Stimulated activated CD8-positive, alpha-beta memory T cell treated with anti-CD3 and anti-CD28 coated beads, Interleukin-15, amount 100 ng/mL, for 24 hours (primary cell): ENCODE results near the gene SLC39A11.
"Not testable (repeated sequence)": the region's sequence is repeated elsewhere in the genome, so short reads cannot be mapped to it uniquely, and the experiment has no call there.

Experiments used
- DNase-seq: peaks from one replicate; pipeline ENCODE4 v3.0.0-alpha.2; 2020; ENCODE audit warnings: low read depth

Gene SLC39A11

GRCh38 chr17:73071066-73071999 lies 21.2 kb downstream of the SLC39A11 start:
- DNase-seq, result no peak

DNA sequence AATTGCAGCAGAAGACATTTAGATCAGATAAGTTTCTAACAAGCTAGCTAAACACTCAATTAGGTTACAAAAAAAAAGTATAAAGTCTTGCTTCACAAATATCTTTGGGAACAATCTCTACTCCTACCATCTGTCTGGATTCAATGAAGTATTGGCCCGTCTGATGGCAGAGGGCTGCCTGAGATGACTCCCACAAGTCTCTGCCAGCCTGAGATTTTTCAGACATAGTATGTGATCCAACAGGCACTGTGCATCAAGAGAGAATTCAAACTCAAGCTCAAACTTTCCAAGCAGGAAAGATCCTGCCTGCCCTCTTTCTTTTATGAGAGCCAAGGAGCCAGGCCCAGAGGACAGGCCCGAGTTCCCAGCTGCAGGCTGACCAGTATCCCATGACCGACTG lies 22.6 kb downstream of the SLC39A11 start:
- no peak for DNase-seq

- no peak for DNase-seq
Observed at GRCh38 chr17:73069164-73069770, 23.2 kb downstream of the SLC39A11 start.

GRCh38 chr17:73068322-73069153 lies 23.9 kb downstream of the SLC39A11 start:
- DNase-seq, result no peak

DNA sequence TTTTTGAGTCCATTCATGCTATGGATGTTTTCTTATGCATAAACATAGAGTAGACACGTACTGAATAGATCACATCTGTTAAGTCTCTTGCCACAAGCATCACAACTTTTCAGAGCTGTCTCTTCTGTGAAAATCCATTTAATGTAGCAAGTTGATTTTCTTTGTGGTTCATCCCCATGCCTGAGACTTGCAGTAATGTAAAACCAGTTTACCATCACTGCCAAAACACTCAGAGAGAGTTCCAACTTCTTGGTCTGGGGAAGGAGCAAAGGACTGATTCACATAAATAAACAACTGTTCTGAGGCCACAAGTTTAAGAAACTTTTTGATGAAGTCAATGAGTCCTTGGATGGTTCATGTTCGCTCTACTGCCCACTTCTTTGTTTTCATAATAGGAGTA lies 24.8 kb downstream of the SLC39A11 start:
- DNase-seq, result not testable (repeated sequence)

GRCh38 chr17:73067075-73067474 lies 25.4 kb downstream of the SLC39A11 start:
- DNase-seq, result no peak

GRCh38 chr17:73066148-73066884 lies 26.2 kb downstream of the SLC39A11 start:
- no peak for DNase-seq

- no peak for DNase-seq
Observed at GRCh38 chr17:73065376-73065775, 27.1 kb downstream of the SLC39A11 start.

DNA sequence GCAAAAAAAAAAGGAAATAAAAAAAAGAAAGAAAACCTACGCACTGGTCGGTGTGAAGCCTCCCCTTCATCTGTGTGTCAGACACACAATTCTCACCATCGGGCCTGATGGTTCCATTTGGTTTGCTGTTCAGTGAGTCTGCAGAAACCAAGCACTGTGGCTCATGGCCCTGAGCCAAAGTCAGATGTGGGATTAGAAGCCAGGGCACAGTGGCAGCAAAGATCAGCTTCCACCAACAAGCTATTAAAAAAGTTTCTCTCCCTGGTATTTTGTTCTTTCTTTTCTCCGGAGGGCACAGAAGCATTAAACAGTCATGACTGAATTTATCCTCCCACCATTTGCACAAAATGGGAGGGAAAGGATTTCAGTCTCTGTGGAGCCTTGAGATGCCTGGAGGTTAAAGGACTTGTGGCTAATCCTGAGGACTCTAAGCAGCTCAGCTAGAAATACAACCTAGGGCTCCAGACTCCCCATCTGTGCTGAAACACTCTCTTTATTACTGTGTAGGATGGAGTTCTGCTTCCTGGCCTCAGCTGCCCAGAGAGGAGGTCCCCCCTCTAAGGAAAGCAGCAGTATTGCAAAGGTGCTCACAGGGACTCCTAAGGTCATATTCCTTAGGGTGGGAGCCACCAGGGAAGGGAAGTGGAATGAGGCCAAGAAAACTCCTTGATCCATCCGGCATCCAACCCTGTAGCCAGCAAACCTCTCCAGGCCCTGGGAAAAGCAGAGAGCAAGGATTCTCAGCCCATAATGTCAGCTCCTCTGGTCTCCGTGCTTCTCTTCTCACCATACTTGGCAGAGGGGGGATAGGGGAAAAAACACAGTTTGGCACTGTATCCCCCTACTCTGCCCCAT lies 28.2 kb downstream of the SLC39A11 start:
- DNase-seq, result no peak

DNA sequence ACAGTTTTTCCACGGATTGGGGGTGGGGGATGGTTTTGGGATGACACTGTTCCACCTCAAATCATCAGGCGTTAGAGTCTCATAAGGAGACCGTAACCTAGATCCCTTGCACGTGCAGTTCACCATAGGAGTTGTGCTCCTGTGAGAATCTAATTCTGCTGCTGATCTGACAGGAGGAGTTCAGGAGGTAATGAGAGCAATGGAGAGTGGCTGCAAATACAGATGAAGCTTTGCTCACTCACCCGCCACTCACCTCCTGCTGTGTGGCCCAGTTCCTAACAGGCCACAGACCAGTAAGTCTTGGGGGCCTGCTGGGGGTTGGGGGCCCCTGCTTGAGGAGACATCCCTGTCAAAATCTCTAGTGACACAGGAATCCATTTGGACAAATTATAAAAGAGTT lies 29.8 kb downstream of the SLC39A11 start:
- DNase-seq, result no peak

DNA sequence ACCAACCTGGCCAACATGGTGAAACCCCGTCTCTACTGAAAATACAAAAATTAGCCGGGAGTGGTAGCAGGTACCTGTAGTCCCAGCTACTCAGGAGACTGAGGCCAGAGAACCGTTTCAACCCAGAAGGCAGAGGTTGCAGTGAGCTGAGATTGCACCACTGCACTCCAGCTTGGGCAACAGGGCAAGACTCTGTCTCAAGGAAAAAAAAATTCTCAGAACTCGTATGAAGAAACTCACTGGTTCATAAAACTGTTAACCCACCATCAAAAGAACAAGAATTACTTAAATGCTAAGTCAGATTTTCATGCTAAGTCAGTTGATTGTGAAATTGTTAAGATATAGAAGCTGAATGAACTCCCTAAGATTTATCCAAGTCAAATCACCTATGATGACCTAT lies 31.3 kb downstream of the SLC39A11 start:
- DNase-seq, result no peak

GRCh38 chr17:73060721-73061120 lies 31.8 kb downstream of the SLC39A11 start:
- DNase-seq, result no peak

GRCh38 chr17:73059713-73060112 lies 32.8 kb downstream of the SLC39A11 start:
- not testable (repeated sequence) for DNase-seq

- DNase-seq, result no peak
Observed at GRCh38 chr17:73058022-73058421, 34.5 kb downstream of the SLC39A11 start.

DNA sequence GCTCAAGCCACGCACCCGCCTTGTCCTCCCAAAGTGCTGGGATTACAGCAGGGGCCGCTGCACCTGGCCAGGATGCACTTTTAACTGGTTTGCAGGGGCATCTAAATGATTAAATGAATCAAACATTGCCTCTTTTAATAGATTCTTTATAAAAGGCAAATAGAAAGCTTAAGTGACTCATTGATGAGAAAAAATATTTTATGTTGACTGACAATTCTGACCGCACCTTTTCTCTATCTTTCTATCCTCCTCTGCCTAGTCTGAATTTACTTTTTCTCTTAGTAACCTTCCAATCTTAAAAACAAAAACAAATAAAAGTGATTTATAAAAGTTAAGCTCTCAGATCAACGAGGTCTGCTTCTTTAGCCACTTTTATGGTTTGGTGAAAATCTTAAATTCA lies 35.3 kb downstream of the SLC39A11 start:
- DNase-seq, result no peak

DNA sequence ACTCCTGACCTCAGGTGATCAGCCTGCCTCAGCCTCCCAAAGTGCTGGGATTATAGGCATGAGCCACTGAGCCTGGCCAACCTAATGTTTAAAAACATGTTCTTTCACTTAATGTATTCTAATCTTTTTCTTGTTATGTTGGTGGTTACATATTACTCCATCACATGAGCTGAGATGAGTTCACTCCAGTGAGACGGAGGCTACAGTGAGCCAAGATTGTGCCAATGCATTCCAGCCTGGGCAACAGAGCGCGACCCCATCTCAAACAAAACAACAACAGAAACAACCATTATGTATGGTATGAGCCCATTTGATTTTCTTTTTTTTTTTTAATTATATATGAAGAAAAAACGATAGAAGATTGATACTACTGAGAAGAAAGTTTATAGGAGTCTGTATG lies 39.6 kb downstream of the SLC39A11 start:
- DNase-seq, result no peak

GRCh38 chr17:73050797-73051196 lies 41.7 kb downstream of the SLC39A11 start:
- no peak for DNase-seq

DNA sequence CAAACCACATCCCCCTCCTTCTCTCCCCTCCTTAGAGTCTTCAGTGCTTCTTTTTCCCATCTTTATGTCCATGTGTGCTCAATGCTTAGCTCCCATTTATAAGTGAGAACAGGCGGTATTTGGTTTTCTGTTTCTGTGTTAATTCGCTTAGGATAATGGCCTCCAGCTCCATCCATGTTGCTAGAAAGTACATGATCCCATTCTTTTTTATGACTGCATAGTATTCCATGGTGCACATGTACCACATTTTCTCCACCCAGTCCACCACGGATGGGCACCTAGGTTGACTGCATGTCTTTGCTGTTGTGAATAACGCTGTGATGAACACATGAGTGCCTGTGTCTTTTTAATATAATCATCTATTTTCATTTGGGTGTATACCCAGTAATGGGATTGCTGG lies 44.3 kb downstream of the SLC39A11 start:
- DNase-seq, result no peak

- DNase-seq, result no peak
Observed at GRCh38 chr17:73045724-73046123, 46.8 kb downstream of the SLC39A11 start.

DNA sequence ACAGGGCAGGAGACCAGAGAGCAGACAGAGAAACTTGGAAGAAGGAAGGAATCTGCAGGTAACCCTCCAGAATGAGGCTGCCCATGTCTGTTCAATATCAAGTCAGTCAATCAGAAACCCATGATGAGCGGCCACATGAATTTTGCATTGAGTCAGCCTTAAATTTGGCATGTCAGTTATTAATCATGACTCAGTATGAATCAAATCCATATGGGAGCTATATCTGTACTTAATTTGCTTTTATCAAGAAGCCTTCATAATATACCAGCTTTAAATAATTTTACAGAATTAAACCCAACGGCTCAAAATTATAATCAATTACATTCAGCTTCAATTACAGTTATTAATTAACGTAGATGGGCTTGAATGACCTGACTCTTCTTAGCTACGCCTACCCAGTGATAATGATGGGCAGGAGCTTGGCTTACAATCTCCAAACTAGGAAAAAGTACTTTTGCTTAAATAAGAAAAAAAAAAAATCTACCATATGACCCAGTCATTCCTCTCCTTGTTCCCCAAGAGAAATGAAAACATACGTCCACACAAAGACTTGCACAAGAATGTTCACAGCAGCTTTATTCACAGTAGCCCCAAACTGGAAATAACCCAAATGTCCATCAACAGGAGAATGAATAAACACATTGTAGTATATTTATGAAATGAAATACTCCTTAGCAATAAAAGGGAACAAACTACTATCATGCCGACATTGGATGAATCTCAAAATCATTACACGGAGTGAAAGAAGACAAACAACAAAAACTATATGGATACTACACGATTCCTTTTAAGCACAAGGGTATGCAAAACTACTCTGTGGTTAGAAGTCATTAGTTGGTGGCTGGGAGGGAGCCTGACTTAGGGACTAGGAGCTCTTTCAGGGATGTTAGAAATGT lies 48.6 kb downstream of the SLC39A11 start:
- no peak for DNase-seq
